Ovary (tissue), 3 donors: Measurements from ENCODE around the gene TFAM.

Experiments used
- POLR2A ChIP-seq: fragments of 450-650 bp; IDR thresholded peaks from one replicate; pipeline ENCODE4 v1.6.1; 2017; ENCODE audit warnings: antibody characterized with exemption, mild to moderate bottlenecking, moderate library complexity
- TF ChIP-seq, protein P1 (sequence below), 3 donors: fragments of 450-650 bp in 2 of 3; fragments of 200-600 bp in 1 of 3; IDR thresholded peaks; one replicate each; pipeline versions ENCODE4 v1.5.1 to v1.8.0; 2016 to 2022; ENCODE audit warnings: antibody characterized with exemption in 3 of 3, mild to moderate bottlenecking in 1 of 3
- donor health status: DM: no; HTN: no; CAD: no.

DNA sequence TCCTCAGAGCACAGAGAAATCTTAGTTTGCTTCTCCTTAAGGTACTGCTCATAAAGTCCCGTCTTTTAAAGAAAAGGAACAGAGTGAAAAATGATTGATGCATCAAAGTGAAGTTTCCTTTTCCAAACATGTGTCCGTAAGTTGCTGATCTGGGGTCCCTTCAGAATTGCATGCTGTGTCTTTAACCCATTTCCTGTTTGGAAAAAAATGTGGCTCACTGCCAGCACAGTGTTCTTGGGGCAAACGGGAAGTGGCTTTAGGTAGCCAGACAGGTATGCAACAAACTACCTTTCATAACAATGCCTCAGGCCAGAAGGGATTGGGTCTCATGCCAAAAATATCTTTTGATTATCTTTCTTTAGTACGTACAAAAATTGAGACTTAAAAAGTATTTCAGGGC lies 50.9 kb downstream of the TFAM start:
- TF ChIP-seq, protein P1, sequence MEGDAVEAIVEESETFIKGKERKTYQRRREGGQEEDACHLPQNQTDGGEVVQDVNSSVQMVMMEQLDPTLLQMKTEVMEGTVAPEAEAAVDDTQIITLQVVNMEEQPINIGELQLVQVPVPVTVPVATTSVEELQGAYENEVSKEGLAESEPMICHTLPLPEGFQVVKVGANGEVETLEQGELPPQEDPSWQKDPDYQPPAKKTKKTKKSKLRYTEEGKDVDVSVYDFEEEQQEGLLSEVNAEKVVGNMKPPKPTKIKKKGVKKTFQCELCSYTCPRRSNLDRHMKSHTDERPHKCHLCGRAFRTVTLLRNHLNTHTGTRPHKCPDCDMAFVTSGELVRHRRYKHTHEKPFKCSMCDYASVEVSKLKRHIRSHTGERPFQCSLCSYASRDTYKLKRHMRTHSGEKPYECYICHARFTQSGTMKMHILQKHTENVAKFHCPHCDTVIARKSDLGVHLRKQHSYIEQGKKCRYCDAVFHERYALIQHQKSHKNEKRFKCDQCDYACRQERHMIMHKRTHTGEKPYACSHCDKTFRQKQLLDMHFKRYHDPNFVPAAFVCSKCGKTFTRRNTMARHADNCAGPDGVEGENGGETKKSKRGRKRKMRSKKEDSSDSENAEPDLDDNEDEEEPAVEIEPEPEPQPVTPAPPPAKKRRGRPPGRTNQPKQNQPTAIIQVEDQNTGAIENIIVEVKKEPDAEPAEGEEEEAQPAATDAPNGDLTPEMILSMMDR (IDR thresholded peaks at IDR 0.05): no peak
- TF ChIP-seq POLR2A: no peak
